ENCODE measurements around the gene ABTB2.

Gene ABTB2

GRCh38 chr11:34135439-34135838, 222.4 kb downstream of the ABTB2 start:
- no peak for DNase-seq

GRCh38 chr11:34134765-34135164, 223.0 kb downstream of the ABTB2 start:
- no peak for DNase-seq

GRCh38 chr11:34132261-34132965, 225.4 kb downstream of the ABTB2 start:
- DNase-seq: peak; percentile 53

- DNase-seq: no peak
These were observed 229.0 kb downstream of the ABTB2 start for GRCh38 chr11:34128824-34129223.

- no peak for DNase-seq
These were observed 230.6 kb downstream of the ABTB2 start for GRCh38 chr11:34126959-34127848.

GRCh38 chr11:34124885-34125668, 232.7 kb downstream of the ABTB2 start:
- no peak for DNase-seq

GRCh38 chr11:34120651-34121050, 237.2 kb downstream of the ABTB2 start:
- no peak for DNase-seq

GRCh38 chr11:34114471-34114870, 243.3 kb downstream of the ABTB2 start:
- no peak for DNase-seq

- no peak for DNase-seq
These were observed 243.8 kb downstream of the ABTB2 start for GRCh38 chr11:34114014-34114413.

GRCh38 chr11:34111722-34112270, 246.0 kb downstream of the ABTB2 start:
- no peak for DNase-seq

- no peak for DNase-seq
These were observed 251.8 kb downstream of the ABTB2 start for GRCh38 chr11:34105957-34106504.

GRCh38 chr11:34105079-34105956, 252.5 kb downstream of the ABTB2 start, which contains the start of gene NAT10:
Gene NAT10 (plus strand): TSS chr11:34105629. CDS start chr11:34108226, 2,597 bp downstream.
- peak; percentile 99 for DNase-seq

GRCh38 chr11:34104680-34105078, 253.1 kb downstream of the ABTB2 start:
- DNase-seq: peak; percentile 49

Measured in NCI-H526 treated with DMSO at 0.1 percent for 48 hours (cell line).